Measurements from ENCODE around the gene SIL1.
"Not testable (repeated sequence)": the region's sequence is repeated elsewhere in the genome, so short reads cannot be mapped to it uniquely, and the experiment has no call there.

SIL1 gene

DNA sequence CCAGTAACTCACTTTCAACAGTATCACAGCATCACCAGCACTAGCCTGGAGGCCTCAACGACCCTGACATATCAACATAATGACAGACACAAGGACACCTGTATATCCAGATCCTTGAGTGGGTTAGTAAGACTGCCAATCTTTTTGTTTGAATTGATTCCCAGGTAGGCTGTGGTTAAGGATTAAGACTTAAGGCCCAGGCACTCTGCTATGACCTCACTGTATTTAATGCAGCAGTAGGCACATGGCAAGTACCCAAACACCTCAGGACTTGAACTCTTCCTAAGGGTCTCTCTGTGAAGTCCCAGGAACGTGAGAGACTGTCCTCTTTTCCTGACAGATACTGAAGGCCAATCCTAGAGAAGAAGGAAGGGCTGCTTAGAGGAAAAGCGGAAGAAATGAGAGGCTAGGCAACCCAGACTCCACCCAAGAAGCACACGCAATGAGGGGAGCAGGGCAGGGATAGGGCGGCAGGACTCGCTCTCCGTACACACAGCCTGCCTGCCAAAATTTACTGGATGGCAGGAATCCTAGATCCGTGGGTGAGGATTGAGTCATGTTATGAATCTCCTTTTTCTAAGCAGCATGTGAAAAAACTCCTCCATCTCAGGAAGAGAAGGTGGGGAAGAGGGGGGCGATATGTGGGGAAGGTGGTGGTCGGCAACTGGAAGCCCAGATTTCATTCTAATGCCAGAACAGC lies 93.4 kb downstream of the SIL1 start:
- no peak for DNase-seq

DNA sequence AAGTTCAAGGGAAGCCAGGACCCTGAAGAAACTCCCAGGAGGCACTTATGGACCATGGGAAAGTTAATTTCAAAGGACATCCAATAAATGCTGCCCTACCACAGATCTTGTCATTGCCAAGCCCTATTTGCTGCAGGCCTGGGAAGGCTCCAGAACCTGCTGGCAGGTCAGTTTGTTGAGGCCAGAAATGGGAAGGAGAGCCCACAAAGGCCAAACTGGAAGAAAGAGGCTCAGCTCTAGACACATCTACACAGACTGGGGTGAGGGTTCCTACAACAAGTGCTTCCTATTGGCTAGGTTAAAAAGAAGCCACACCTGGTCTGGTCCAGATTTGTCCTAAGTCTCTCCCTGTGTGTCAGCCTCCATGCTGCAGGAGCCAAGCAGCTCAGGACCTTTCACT lies 94.4 kb downstream of the SIL1 start:
- DNase-seq: no peak

DNA sequence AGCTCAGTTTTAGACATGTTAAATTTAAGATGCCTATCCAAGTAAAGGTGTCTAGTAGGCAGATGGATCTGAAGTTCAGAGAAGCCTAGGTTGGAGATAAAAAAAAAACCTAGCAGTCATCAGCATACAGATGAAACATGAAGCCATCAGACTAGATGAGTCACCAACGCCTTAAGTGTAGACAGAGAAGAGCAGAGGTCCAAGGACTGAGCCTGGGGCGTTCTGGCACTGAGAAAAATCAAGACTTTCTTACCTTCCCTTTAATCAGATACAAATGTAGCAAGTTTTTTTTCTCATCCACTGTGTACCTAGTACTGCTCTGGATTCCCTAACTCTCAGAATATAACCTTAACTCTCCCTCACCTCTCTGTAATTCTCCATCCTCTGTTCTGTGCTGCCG lies 97.3 kb downstream of the SIL1 start:
- DNase-seq: no peak

DNA sequence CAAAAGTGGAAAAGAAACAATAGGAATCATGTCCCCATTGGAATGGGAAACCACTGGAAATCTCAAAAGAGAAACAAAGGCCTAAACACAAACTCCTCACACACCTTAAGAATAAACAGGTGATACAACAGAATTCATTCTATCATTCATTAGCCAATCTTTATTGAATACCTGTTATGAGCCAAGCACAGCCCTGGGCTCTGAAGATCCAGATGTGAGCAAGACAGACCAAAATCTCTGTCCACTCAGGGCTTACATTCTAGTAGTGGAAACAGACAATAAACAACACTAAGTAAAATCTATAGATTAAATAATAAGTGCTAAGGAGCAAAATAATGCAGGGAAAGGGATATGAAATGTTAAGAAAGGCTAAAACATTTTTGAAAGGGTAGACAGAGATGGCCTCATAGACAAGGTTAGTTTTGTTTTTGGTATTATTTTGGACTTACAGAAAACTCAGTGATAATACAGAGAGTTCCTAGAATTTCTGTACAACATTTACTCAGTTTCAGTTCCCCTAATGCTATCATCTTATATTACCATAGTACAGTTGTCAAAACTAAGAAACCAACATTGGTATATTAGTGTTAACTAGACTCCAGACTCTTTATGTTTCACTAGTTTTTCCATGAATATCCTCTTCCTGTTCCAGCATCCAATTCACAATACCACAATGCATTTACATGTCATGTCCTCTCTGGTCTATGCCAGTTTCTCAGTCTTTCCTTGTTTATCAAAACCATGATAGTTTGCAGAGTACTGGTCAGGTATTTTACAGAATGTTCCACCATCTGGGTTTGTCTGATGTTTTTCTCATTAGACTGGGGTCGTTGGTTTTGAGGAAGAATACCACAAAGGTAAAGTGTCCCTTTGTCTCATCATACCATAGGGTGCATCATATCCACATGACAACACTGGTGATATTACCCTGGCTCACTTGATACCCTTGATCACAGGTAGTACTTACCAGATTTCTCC lies 103.7 kb downstream of the SIL1 start:
- peak in 1 of 2 donors; percentile 54 for DNase-seq

DNA sequence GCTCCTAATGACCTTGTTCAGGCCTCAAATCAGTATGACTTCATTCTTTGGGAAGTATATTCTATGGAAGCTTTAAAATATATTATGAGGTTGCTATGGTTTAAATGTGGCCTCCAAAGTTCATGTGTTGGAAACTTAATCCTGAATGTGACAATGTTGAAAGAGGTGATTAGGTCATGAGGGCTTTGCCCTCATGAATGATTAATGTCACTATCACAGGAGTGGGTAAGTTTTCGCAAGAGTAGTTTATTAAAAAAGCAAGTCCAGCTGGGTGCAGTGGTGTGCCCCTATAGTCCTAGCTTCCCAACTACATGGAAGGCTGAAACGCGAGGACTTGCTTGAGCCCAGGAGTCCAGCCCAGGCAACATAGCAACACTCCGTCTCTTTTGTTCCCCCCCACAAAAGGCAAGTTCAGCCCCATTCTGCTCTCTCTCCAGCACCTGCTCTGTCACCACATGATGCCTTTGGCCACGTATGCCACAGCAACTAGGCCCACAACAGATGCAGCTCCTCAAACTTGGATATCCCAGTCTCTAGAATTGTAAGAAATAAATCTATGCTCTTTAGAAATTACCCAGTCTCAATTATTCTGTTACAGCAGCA lies 105.3 kb downstream of the SIL1 start:
- no peak for DNase-seq

DNA sequence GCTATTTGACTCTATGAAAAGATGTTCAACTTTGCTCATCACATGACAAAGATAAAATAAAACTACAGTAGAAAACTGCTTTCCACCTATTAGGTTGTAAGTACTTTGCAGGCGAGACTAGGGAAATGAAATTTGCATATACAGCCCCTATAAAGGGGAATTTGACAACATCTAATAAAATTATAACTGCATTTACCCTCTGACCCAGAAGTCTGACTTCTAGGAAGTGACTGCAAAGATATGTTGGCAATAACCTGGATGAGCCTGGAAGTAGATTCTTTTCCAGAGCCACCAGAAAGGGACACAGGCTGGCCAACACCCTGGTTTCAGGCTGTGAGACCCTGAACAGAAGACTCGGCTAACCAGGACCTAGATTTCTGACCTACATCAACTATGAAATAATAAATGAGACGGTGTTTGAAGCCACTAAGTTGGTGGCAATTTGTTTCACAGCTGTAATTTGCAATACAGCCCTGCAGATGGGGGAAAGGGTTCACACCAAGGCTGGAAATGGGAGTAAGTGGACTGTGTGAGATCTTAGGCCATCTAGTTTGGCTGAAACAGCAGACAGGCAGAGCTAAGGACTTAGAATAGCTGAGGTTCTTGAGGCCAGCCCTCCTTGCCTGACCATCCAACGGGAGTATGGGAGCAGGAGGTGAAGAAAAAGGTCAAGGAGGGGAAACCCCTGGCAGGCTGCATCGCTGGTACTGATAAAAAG lies 106.6 kb downstream of the SIL1 start:
- peak in 1 of 2 donors; percentile 25 for DNase-seq

DNA sequence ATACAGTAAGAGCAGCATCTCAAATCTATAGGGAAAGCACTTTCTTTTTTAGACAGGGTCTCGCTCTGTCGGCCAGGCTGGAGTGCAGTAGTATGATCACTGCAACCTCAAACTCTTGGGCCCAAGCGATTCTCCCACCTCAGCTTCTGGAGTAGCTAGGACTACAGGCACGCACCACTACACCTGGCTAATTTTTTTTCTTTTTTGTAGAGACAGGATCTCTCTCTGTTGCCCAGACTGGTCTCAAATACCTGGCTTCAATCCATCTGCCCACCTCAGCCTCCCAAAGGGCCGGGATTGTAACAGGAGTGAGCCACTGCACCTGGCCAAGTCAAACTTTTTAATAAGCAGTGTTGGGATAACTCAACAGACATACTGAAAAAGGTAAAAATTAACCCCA lies 107.6 kb downstream of the SIL1 start:
- no peak for DNase-seq

DNA sequence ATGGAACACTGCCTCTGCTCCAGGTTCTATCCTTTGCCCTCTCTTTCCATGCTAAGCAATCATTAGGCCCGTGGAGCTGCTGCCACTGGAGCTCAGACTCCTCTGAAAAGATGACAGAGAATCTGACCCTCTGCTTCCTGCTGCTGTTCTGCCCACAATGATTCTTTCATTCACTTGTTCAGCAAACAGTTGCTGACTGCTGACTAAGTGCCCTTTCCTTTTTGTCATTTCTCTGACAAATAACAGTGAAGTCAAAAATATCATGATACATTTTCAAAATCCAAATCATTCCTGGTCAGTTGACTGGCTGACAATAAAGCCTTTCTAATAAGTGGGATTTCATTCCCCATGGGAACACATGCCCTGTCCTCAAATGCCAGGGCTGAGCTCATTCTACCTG lies 110.1 kb downstream of the SIL1 start:
- no peak for DNase-seq

DNA sequence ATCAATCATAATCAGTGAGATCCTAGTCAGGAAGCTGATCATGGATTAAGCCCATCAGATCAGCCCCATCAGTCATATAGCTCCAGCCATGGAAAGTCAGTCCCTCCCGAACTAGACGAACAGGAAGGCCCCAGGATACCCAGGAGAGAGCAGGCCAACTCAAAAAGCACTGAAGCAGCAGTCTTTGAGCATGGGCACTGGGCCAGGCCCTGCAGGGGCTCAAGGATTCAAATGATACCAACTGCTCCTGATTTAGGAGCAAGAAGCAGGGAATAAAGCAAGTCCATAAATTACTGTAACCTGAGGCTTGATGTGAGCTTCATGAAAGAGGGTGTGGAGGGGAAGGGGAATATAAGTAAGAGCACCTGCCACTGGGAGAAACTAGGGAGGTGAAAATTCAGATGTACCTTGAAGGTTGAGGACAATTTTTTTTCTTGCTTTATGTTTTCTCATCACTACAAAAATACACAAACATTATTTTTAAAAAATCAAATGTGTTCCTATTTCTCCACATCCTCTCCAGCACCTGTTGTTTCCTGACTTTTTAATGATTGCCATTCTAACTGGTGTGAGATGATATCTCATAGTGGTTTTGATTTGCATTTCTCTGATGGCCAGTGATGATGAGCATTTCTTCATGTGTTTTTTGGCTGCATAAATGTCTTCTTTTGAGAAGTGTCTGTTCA lies 115.2 kb downstream of the SIL1 start:
- no peak for DNase-seq

DNA sequence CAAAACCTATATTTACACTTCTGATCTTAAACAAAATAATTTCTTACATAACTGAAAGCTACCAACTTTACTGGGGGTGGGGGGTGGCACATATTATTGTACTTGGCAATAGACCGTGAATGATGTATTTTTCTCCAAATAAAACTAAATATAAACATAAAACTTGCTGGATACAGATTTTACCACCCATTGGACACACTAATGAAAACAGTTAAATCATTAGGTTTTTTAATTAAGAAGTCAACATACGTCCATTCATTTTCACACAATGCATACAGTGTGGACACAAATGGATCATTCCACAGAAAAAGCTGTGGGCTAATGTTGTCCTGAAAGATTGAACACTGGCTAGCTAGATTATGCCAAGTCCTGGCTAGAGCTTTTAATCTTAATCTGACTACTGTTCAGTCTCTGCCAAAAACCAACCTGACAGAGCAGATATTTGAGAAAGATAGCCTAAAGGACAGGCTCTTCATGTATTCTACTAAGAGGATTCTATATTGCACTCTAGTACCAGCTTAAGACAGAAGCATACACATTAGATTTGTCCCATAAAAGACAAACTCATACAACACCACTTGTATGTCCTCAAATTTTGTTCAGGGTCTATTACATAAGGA lies 118.1 kb downstream of the SIL1 start:
- no peak for DNase-seq

DNA sequence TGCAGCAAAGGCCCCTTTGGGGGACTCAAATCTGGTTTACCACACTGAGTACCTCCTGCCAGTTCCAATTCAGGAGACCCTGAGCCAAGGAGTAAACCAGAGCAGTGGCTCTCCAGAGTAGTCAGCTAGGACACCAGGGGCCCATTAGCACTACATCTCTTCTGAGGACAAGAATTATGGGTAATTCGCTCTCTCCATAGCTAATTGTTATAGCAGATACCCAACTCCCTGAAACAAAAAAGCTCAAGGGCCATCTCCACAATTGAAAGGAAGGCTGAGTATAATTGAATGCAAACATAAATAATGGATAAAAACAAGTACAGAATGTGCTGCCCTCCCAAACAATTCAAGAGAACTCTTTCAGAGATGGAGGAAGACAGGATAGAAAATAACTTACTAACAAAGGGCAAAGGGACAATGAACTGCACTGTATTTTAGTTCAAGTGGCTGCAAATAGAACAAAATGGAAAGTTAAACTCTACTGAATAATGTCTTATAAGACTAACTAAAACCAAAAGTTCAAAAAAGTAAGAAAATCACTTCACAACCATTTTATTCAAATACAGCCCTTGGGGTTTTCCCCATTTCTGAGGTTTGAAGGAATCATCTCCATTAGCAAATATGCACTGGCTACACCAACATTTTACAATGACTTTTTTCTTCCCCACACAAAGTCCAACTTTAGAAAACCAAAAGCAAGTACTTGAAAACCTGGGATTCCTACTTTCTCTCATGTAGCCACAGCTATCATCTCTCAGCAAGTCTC lies 118.8 kb downstream of the SIL1 start:
- DNase-seq: no peak

DNA sequence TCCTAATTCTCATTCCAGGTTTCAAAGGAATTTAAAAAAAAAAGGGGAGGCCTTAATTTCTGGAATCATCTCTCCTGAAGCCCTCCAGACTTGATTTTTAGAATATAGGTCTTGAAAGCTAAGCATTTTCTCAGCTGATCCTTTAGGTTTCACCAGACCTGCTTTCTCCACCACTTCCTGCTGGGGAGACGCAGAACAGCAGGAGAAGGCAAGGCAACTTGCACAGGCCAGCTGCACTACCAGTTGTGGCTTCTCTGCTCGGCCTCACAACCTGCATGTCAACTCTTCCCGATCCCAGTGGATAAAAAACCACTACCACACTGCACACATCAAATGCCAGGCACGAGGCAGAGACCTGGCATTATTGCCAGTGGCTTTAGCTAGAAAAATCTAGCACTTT lies 119.8 kb downstream of the SIL1 start:
- peak; percentile 42 to 64 for DNase-seq

DNA sequence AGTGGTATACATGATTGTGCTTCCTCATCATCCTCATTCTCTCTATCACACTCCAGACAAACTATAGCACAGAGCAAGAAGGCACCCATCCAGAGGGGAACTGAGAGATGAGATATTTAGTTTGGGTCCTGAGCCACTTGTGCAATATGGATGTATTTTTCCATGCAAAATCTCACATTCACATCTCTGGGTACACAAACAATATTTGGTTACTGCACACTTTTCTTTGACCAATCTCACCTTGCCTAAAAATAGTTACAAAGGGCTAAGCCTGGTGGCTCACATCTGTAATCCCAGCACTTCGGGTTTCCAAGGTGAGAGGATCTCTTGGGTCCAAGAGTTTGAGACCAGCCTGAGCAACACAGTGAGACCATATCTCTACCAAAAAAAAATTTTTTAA lies 120.3 kb downstream of the SIL1 start:
- DNase-seq: no peak

DNA sequence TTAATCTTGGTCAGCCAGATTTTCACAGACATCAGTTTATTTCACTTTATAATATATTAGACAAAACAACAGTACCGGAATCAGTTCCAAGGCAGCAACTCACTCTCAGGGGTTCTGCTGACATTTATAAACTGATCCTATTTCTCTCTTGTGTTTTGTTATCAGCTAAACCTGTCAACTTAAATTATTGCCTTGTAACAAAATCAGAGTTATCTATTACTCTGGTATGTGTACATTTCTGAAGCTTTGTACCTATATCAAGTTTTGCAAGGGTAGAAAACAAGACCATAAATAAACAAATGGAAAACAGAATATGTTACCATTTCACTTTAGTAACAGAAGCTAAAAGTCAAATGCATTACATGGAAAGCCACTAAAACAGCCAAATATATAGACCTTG lies 122.1 kb downstream of the SIL1 start:
- no peak for DNase-seq

DNA sequence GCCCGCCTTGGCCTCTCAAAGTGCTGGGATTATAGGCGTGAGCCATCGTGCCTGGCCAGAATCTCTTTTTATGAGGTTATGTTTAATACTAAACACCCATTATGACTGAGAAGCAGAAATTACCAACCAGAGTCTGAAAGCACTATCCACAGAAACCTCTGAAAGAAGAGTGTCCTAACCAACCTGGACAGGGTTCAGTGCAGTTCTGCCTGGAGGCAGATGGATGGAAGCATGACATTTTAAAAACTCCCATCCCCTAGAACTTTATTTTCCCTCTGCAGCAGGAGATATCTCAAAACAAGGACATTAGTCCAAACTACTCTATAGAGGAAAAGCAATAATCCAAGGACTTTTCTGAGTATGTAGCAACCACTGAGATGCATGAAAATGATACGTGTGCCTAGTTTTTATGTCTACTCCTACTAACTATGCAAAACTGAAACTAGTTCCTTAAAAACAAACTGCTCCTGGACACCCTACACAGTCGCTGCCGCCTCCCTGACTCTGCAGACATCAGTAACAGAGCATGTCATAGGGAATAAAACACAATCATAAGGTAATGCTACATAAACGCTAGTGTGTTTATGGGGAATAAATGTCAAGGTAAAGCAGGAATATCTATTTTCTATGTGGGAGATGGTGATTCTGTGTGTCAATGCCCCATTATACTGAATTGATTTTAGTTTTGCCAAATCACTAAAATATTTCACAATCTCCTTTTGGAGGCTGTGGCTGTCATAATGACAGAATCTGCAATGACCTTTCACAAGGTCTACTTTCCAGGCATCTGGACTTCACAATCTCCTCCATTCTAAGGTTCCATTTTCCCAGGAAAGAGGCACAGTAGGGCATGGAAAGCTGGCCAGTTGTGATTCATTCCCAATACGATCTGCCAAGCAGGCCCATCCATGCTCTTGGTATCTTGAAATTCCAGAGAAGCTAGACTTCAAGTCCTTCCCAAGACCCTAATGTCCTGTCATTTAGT lies 122.8 kb downstream of the SIL1 start:
- peak; percentile 64 to 71 for DNase-seq

DNA sequence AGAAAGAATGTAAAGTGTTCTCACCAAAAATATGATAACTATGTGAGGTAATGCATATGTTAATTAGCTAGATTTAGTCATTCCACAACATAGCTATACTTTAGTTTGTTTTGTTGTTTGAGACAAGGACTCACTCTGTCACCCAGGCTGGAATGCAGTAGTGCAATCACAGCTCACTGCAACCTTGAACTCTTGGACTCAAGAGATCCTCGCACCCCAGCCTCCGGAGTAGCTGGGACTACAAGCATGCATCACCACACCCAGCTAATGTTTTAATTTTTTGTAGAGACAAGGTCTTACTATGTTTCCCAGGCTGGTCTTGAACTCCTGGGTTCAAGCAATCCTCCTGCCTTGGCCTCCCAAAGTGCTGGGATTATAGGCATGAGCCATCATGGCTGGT lies 124.2 kb downstream of the SIL1 start:
- not testable (repeated sequence) for DNase-seq

DNA sequence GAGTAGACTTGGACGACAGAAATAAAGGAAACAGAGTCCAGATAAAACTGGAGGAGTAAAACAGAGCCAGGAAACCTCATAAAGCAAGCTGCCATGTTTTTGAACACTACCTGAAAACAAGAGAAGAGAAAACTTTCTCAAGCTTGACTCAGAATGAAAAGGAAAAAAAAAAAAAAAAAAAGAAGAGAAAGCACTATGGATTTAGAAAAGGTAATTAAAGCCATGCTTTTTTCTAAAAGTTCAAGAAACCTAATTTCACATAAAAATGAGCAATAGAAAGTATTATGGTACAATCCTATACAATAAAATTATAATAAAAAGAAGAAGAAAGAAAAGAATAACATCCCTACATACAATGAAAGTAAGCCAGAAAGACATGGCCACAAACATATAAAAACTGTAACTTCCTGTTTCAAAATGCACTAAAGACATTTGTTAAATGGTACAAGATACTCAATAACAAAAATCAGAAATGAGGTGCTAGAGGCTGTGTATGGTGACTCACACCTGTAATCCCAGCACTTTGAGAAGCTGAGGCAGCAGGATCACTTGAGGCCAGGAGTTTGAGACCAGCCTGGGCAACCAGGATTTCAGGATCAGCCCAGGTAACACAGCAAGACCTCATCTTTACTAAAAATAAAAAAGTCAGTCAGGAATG lies 129.5 kb downstream of the SIL1 start:
- no peak for DNase-seq

DNA sequence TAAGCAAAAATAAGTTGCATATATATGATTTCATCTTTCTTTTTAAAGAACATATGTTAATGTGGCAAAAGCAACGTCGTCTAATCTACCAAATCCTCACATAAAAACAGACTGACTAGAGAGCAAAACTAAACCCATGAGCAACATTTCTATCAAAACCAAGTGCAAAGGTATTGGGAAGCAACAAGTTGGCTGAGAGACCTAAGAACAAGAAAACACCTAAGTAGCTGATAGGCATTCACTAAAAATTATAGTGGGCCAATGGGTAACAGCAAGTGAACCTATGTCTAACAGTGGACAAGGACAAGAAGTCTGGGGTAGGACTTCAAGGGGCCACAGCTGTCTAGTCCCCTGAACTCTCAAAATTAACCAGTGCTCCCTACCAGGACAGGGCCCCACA lies 130.1 kb downstream of the SIL1 start:
- DNase-seq: no peak

DNA sequence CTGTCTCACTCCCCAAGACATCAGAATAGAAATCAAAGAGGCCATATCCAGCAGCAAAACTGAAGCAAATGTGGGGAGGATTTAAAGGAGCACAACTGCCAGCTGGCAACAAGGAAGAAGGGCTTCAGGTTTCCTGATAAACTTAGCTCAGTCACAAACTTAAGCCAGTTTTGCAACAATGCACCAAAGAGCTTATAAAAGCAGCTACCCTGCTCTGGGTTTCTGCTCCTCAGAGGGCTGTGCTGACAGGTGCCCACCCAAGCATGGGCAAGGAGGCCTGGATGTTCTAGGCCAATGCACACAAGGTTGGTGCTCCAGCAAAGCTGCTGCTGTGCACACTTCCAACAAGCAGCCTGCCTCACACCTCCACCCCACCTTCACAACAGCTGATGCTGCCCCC lies 132.9 kb downstream of the SIL1 start:
- DNase-seq: no peak
